Inflammatory macrophage (primary cell): ENCODE results near the gene ZCCHC2.

Source experiments
- DNase-seq, 2 donors: peaks; one replicate each; pipeline ENCODE4 v3.0.0-alpha.2; 2020 to 2022
- total RNA-seq, 18 experiments: gene quantifications; one replicate each; lab custom pipeline; 2026; ENCODE audit warnings: mixed read lengths in 6 of 18, inconsistent platforms in 2 of 18; lab: John Stamatoyannopoulos, UW

Gene ZCCHC2
- total RNA-seq: 38.9 to 169 (median 101) reads per million in 18 experiments

- DNase-seq: peak; percentile 98 to 99
Observed at GRCh38 chr18:62522504-62523254, at the start of gene ZCCHC2. Gene ZCCHC2 (plus strand): TSS chr18:62523025. CDS start chr18:62523425, 400 bp downstream.

- DNase-seq: peak in 1 of 2 donors; percentile 27
Observed at GRCh38 chr18:62479574-62479973, 43.3 kb upstream of the ZCCHC2 start.

- no peak for DNase-seq
Observed at GRCh38 chr18:62480927-62481326, 41.9 kb upstream of the ZCCHC2 start.

GRCh38 chr18:62484941-62485340, 37.9 kb upstream of the ZCCHC2 start:
- no peak for DNase-seq

GRCh38 chr18:62485684-62486083, 37.1 kb upstream of the ZCCHC2 start:
- no peak for DNase-seq

- no peak for DNase-seq
Observed at GRCh38 chr18:62486290-62486964, 36.4 kb upstream of the ZCCHC2 start.

GRCh38 chr18:62487161-62487560, 35.7 kb upstream of the ZCCHC2 start:
- DNase-seq: no peak

GRCh38 chr18:62490967-62491695, 31.7 kb upstream of the ZCCHC2 start:
- DNase-seq: no peak

- no peak for DNase-seq
Observed at GRCh38 chr18:62493033-62493862, 29.6 kb upstream of the ZCCHC2 start.

GRCh38 chr18:62494764-62495163, 28.1 kb upstream of the ZCCHC2 start:
- DNase-seq: no peak

- no peak for DNase-seq
Observed at GRCh38 chr18:62496262-62496661, 26.6 kb upstream of the ZCCHC2 start.

- no peak for DNase-seq
Observed at GRCh38 chr18:62497190-62497772, 25.5 kb upstream of the ZCCHC2 start.

GRCh38 chr18:62498616-62499262, 24.1 kb upstream of the ZCCHC2 start:
- peak; percentile 51 to 53 for DNase-seq

- DNase-seq: peak; percentile 53 to 69
Observed at GRCh38 chr18:62499263-62499650, 23.6 kb upstream of the ZCCHC2 start.

GRCh38 chr18:62500174-62500573, 22.7 kb upstream of the ZCCHC2 start:
- no peak for DNase-seq

- DNase-seq: no peak
Observed at GRCh38 chr18:62500966-62501591, 21.7 kb upstream of the ZCCHC2 start.

- peak in 1 of 2 donors; percentile 54 for DNase-seq
Observed at GRCh38 chr18:62505669-62506494, 16.9 kb upstream of the ZCCHC2 start.

GRCh38 chr18:62506495-62507143, 16.2 kb upstream of the ZCCHC2 start:
- no peak for DNase-seq

- no peak for DNase-seq
Observed at GRCh38 chr18:62509779-62510178, 13.0 kb upstream of the ZCCHC2 start.
